Stimulated activated CD8-positive, alpha-beta memory T cell treated with anti-CD3 and anti-CD28 coated beads, Interleukin-7, amount 100 ng/mL, for 48 hours (primary cell): Measurements from ENCODE around the gene ADAMTSL5.
"Not testable (repeated sequence)": the region's sequence is repeated elsewhere in the genome, so short reads cannot be mapped to it uniquely, and the experiment has no call there.

Source experiments
- DNase-seq, 2 donors: peaks; one replicate each; pipeline ENCODE4 v3.0.0-alpha.2; 2020; ENCODE audit warnings: low read depth in 1 of 2; ENCODE audit errors: extremely low read depth in 1 of 2

ADAMTSL5 gene, protein sequence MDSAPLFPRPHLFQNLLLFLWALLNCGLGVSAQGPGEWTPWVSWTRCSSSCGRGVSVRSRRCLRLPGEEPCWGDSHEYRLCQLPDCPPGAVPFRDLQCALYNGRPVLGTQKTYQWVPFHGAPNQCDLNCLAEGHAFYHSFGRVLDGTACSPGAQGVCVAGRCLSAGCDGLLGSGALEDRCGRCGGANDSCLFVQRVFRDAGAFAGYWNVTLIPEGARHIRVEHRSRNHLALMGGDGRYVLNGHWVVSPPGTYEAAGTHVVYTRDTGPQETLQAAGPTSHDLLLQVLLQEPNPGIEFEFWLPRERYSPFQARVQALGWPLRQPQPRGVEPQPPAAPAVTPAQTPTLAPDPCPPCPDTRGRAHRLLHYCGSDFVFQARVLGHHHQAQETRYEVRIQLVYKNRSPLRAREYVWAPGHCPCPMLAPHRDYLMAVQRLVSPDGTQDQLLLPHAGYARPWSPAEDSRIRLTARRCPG

DNA sequence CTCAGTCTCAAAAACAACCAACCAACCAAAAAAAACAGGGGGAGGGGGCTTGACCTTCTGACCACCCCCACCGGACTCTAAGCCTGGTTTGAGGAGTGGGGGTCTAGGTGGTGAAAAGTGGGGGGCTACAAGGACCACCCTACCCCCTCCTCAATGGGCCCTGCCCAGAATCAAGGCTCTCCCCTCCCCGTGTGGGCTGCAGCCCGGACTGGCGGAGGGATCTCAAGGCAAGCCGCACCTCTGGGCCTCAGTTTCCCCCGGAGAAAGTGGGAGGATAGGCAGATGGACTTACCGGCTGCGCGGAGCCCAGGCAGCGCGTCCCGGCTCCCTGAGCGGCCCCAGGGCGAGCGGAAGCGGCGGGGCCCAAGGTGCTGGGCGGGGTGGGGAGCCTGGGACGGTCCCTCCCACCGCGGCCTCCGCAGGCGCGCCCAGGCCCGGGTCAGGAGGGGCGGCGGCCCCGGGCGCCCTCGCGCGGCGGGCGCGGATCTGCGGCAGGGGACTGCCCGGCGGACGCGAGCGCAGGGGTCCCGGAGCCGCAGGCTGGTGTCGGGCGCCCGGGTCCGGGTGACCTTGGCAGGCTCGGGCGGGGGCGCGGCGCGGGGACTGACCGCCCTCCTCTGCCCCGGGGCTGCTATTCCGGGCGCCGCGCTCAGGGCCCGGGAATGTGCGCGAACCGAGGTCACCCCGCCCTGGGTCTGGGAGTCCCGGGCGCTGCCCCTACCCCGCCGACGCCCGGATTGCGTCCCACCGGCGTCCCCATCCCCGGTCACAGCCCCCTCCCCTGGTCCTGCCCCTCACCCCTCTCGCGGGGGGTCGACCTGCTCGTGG lies at the start of gene ADAMTSL5:
Gene ADAMTSL5 (minus strand): TSS at position 349 of the 828 bp plus-strand sequence. CDS start 2,076 bp downstream, outside the sequence.
- DNase-seq, result peak; percentile 56 to 57

DNA sequence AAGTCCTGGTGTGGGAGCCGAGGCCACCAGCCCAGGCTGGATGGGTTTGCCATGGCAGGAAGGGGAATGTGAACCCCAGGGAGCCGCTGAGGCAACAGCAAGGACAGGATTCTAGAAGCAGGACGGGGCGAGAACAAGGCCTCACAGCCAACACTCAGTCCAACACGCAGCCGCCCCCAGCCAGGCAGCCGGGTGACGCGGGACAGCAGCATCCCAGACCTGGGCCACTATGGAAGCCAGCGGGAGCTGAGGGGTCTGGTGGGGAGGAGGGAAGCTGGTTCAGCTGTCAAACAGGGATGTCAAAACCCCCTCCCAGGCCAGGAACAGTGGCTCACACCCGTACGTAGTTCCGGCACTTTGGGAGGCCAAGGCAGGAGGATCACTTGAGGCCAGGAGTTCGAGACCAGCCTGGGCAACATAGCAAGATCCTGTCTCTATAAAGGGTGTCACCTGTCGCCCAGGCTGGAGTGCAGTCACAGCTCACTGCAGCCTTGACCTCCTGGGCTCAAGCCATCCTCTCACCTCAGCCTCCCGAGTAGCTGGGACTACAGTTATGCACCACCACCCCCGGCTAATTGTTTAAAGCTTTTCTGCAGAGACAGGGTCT lies 48.5 kb upstream of the ADAMTSL5 start:
- DNase-seq, result no peak

DNA sequence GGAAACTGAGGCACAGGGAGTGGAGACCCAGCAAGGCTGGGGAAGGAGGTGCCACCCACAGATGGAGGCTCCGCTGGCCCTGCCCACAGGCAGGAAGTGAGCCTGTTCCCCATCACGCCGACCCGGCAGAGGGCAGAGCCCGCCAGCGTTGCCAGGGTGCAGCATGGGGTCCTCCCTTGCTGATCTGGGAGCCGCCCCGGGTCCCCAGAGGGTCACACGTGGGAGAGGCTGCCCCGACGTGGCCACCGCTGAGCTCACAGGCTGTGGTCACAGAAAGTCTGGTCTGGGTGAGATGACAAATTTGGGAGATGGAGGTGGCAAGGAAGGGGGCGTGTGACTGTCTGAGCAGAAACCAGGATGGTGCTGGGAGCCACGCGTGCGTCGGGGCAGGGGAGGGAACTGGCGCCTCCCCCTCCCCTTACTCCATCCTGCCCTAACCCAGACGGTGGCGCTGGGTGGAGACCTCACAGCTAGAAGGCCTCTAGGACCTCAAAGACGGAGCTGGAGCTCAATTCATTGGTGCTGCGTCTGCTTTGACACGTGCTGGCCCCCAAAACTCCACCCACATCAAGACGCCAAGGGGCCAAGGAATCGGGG lies 47.6 kb upstream of the ADAMTSL5 start:
- no peak for DNase-seq

DNA sequence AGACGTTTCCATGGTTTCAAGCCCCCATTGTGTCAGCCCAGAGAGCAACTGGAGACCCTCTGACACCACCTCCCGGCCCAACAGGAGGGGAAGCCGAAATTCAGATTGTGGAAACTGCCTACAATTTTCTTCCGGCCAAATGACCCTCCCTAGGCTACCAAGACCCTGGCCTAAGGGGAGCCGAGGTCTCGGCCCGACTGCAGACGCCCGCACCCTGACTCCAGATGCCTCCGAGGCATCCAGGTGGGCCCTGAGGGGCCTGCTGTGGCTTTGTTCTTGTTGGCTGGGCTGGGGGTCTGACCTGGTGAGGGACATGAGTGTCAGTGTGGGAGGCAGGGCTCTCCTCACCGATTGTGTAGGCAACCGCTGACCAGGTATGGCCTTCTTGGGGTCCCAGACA lies 45.7 kb upstream of the ADAMTSL5 start:
- DNase-seq, result no peak

DNA sequence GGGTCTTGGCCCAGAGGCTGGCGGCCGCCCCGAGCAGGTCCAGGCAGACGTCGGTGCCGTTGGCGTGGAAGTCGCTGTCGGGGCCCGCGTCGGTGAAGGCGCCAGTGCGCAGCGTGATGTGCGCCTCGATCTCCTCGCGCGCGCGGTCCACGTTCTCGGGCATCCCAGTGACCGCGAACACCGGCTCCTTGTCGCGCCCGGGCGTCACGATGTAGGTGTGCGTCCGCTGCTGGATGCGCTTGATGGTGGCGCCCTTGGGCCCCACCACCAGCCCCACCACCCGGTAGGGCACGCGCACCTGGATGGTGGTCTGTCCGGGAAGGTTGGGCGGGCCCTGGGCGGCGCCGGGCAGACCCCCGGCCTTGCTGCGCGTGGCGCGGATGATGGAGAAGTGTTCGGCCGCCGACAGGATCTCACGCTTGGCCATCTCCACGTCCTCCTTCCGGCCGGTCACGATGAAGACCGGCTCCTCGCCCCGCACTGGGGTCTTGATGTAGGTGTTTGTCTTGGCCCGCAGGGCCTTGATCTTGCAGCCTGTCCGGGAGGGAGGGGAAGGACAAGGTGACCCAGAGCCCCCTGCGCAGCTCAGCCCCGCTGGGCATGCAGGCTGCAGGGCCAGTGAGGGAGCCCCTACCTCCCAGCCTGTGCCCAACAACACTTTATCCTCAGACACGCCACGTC lies 43.7 kb upstream of the ADAMTSL5 start:
- no peak for DNase-seq

DNA sequence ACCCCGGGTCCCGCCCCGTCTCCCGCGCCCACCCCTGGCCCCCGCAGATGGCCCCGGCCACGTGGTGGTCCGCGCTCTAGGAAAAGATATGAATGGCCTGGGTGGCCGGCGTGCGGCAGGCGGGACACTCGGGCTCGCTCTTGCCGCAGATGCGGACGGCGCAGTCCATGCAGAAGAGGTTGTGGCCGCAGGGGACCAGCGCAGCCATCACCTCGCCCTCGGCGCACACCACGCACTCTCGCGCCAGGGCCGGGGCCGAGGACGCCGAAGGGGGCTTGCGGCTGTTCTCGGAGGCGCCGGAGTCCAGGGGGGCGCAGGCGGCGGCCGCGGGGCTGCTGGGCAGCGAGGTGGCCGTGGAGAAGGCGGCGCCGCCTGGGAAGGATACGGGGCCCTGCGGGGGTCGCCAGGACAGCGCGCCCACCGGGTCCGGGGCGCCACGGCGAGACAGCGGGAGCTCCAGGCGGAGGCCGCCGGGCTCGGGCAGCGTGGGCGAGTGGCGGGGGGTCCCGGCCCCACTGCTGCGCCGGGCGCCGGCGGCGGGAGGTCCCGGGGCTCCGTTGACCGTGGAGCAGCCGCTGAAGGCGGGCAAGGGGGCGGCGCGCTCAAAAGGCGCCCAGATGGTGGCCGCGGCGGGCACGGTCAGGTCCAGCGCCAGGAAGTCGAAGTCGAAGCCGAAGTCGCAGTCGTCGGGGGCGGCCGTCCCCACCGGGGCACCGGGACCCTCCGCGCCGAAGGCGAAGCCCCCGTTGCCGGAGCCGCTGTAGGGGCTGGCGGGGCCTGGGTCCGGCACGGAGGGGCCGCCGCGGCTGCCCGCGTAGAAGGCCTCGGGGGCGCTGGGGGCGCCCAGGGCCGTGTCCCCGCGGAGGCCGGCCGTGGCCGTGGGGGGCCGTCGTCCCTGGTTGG lies 42.9 kb upstream of the ADAMTSL5 start:
- no peak for DNase-seq

- no peak for DNase-seq
Observed at GRCh38 chr19:1554968-1555367, 42.1 kb upstream of the ADAMTSL5 start.

- DNase-seq, result no peak
Observed at GRCh38 chr19:1553415-1553814, 40.6 kb upstream of the ADAMTSL5 start.

DNA sequence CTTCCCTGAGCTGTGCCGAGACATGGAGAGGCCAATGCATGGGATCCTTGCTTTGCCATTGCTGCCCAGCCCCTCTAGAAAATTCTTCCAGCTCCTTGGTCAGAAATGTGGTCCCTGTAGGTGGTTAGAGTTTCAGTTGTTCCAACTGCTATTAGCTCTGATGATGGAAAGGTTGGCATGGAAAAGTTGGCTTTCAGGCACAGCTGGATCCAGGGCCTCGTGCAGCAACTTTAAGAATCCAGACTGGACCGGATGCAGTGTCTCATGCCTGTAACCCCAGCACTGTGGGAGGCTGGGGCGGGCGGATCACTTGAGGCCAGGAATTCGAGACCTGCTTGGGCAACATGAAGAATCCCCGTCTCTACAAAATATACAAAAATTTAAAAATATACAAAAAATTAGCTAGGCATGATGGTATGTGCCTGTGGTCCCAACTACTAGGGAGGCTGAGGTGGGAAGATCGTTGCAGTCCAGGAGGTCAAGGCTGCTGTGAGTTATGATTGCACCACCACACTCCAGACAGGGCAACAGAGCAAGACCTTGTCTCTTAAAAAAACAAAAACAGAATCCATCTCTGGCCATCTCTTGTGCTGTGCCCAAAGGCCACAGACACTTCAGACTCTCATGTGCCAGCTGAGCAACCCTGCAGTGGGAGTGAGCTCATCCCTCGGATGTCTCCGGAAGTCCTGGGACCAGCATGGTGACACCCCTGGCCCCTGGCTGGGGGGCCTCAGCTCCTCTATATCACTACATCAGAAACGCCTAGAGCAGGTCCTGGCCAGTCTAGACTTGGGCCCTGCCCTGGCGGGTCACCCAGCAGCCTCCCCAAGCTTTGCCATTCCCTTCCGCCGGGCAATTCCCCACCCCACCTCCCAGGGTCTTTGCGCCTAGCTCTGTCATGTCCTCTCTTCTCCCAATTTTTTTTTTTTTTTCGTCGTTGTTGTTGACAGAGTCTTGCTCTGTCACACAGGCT lies 38.5 kb upstream of the ADAMTSL5 start:
- no peak for DNase-seq

GRCh38 chr19:1549332-1549945 lies 36.6 kb upstream of the ADAMTSL5 start:
- DNase-seq, result no peak

GRCh38 chr19:1540365-1540925 lies 27.6 kb upstream of the ADAMTSL5 start:
- no peak for DNase-seq

- not testable (repeated sequence) for DNase-seq
Observed at GRCh38 chr19:1539749-1540148, 26.9 kb upstream of the ADAMTSL5 start.

GRCh38 chr19:1538978-1539377 lies 26.2 kb upstream of the ADAMTSL5 start:
- DNase-seq, result no peak

GRCh38 chr19:1535699-1536098 lies 22.9 kb upstream of the ADAMTSL5 start:
- DNase-seq, result not testable (repeated sequence)

GRCh38 chr19:1534972-1535371 lies 22.2 kb upstream of the ADAMTSL5 start:
- no peak for DNase-seq

DNA sequence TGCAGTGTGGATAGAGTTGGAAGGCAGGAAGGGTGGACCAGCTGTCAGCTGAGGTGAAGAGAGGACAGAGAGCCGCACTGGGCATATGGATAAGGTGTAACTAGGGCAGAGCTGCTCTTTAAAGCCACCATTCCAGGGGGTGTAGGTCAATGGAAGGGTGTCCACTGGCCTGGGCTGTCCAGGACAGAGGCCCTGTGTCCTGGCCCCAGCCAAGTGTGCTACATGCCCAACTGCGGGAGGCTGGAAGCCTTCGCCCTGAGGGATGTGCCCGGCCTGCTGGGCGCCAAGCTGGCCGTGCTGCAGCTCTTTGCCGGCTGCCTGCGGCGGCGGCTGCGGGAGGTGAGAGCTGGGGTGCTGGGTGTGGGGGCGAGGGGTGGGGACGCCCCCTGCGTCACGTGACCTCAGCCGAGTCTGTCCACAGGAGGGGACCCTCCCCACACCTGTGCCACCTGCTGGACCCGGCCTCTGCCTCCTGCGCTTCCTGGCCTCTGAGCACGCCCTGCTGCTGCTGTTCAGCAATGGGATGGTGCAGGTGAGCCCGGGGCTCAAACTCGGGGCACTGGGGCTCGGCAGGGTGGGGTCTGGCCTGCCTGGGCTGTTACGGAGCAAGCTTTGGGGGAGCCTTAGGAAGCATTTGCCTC lies 20.8 kb upstream of the ADAMTSL5 start:
- DNase-seq, result no peak

GRCh38 chr19:1532003-1532402 lies 19.2 kb upstream of the ADAMTSL5 start:
- no peak for DNase-seq
